ENCODE measurements around the gene CYGB.

CYGB gene

DNA sequence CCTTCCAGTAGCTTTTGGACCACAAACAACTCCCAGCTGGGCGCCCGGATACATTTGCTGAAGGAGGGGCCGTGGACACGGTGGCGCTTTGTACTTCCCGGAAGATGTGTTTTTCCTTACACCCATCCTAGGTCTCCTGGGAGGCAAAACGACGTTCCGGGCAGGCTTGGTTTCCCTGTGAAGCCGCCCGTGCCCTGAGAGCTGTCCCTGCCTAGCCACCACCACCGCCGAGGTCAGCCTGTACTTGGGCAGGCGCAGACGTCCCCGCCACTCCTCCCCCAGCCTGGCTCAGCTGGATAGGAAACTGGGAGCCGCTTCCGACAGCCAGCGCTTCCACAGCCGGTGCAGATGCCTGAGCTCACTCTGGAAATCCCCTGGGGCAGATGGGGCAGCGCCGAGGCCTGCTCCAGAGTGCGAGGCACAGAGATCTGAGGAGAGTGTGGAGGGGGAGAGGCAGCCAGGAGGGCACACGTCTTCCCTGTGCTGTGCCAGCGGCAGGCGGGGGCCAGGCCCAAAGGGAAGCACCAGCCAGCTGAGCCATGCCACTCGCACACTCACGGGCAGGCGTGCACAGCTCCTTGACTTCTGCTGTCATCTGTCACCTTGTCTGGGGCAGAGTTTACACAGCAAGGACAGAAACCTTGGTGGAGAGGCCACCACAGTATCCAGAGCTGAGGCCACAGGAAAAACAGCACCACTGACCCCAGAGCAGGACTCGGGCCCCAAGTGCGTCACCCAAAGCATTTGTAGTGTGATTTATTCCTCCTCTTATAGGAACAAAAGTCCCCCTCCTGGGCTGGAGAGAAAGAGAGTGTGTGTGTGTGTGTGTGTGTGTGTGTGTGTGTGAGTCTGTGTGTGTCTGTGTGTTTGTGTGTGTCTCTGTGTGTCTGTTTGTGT is 39.3 kb downstream of the CYGB start:
- peak; percentile 55 for DNase-seq

DNA sequence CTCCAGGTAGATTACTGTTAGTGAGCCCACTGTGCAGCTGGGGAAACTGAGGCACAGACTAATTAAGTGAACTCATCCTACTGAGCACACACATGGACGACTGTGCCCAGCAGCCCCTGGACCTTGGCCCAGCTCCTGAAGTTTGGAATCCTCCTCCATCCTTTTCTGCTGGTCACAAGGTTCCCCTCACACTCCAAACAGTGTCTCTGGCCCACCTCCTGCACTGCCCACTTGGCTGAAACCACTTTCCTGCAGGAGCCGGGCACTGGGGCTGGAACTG is 39.9 kb downstream of the CYGB start:
- DNase-seq, result no peak

DNA sequence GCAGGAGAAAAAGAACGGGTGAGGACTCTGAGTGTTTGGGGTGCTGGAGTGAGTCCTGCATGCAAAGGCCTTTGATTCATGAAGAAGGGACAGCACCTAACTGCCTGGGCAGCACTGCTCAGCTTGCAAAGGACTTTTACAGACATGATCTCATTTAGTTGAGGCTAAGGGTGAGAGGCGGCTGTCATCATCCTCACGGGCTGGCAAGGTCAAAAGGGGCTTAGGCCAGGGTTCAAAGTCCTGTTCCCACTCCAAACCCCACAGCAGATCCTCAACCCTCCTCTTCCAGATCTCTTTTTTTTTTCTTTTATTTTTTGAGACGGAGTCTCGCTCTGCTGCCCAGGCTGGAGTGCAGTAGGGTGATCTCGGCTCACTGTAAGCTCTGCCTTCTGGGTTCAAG is 41.0 kb downstream of the CYGB start:
- DNase-seq, result no peak

DNA sequence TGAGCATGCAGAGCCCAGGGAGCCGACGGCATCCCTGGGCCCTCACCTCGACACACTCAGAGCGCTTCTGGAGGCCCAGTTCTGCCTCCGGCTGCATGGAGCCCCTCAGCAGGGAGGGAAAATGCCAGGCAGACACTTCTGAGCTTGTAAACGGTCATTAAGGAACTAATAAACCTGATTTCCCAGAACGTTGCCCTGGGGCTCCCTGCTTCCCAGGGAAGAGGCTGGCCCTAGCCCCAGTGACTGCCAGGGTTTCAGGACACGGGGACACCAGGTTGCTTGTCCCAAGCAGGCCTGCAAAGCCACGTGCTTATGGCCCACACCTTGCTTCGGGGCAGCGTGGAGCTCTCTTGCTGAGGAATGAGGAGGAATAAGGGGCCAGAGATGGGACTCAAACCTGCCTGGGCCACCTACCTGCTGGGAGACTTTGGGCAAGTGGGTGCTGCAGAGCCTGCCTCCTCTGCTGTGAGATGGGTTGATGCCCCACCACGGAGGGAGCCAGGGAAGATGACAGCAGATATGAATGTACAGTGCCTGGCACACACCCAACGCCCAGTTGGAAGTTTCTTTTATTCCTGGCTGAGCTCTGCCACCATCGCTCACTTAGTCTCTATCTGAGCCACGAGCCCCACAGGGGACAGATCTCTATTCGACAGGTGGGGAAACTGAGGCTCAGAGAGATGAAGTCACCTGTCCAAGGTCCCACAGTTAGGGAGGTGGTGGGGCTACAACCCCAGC is 41.7 kb downstream of the CYGB start:
- no peak for DNase-seq

DNA sequence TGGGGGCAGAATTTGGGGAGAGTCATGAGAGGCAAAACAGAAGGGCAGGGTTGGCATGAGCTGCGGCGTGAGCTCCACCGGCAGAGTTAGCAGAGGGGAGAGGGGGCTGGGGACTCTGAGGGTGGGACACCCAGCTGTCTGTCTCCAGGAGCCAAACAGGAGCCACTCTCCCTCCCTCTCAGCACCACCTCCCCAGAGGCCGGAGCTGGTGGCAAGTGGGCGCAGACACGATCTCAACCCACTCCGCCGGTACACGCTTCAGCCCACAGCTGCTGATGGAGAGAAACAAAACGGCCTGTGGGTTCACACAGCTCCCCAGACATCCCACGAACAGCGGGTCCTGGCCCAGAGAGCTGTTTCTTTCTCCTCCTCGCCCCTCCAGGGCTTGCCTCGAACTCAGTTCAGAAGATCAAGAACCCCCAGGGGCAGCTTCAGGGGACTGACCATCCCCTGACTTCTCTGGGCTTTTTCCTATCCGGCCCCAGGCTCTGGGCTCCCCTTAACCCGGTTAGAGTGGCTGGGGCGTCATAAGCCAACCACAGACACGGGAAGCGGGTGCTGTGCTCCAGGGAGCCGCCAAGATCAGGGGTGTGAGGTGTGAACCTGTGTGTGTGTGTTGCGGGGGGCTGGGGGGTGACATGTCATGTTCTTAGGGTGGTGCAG is 43.9 kb downstream of the CYGB start:
- DNase-seq, result no peak

DNA sequence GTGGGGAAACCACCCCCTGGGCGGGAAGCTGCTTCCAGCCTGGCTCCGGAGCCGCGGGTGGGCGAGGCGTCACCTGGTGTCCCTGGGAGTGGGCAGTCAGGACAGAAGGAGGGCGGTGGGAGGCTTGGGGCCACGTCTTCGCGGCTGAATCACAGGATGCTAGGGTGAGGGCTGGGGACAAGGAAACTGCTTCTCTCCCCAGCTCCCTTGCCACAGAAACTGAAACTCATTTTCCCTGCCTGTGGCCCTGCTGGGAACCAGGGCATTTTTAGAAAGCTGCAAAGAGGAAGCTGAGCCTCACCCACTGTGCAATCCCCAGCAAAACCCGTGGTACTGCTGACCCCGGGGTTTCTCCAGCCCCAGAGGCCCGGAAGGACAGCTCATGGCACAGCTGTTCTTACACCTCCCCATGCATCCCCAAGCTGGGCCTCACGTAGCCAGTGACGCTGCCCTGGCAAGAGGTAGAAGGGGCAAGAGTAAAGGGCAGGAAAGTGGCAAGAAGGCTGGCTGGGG is 44.5 kb downstream of the CYGB start:
- DNase-seq, result peak; percentile 47

DNA sequence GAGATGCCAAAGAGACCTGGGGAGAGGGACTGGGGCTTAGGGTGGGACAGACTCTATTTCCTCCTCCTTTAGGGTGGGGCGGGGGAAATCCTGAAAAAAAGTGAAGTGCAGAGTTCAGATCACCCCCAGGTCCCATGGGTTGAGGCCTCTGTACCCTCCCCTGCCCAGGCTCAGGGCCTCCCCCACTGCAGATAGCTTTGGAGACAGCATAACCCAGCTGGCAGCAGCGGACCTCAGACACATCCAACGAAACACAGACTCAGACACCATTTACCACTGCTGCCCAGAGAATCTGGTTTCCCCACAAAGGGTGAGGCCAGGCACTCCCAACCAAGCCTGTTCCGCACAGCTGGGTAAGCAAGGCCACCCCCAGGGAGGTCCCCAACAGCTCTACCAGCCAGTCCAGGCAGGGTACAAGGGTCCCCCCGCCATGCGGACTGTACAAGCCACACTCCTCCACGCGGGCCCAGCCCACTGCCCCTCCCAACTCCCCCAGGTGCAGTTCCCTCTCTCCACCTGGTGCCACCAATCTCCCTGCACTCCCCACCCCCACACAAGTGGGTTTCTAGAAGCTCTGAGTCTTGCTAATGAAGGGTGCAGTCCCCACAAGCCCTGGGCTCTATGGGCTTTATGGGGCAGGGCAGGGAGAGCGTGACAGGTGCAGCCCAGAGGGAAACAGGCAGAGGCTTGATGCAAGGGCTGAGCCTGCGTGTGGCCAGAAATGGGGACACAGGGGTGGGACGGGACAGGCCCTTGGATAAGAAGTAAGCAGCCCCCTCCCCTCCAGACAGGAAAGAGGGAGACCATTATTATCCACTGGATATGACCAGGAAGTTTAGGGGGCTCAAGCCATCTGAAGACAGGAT is 45.2 kb downstream of the CYGB start:
- no peak for DNase-seq

DNA sequence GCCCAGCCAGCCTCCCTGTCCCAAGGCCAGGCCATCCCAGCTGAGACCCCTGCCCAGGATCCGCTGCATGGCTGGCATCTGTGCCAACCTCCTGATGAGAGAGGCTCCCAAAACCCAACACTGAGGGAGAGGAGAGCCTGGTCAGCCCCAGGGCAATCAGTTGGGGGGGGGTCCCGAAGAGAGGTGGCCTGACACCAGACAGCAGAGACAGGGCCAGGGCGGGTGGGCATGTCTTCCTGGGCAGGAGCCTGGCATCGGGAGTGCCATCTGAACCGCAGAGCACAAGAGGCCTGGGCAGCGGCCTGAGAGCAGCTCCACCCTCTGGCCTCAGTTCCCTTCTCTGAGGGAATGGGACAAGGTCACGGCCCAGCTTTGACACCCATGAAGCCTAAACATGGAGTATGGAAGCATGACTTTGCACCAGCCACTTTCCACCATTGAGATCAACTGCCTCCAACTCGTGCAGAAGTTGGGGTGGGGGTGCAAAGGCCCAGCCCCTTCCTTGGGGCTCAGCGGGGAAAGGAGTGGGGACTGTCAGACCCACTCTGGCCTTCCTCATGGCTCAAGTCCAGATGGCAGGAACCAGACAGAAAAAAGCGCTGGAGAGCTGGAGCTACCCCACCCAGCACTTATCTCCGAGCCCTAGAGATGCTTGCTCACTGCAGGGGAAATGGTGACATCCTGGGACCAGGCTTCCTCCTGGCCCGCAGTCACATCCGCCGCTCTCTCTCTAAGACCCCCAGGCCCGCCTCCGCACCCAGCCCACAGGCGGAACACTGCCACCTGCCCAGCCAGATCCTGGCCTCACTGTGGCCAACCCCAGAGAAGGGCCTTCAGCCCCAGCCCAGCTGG is 46.0 kb downstream of the CYGB start:
- no peak for DNase-seq

DNA sequence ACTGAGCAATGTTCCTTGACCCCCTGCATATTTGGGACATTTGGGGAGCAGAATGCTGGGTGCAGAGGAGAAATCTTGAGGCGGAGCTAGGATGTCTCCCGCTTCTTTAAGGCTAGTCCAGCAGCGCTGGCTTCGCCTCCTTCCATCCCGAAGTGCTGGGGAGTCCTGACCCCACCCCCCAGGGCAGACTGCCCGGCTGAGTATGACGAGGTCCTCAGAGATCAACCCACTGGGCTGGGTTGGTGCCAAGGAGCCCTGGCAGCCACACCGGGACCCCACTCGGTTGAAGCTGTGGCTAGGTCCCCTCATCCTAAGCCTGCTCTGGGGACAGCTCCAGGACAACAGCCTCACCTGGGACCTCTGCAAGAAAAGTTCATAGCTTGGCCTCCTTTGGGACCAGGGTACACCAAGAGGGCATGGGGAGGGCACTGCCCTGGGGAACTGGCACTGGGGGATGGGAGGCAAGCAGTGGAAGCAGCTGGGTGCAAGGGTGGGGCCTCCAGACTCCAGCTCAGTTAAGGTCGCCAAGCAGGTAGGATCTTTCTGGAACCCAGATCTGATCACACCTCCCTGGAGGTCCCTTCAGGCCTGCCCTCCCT is 47.3 kb downstream of the CYGB start:
- no peak for DNase-seq

DNA sequence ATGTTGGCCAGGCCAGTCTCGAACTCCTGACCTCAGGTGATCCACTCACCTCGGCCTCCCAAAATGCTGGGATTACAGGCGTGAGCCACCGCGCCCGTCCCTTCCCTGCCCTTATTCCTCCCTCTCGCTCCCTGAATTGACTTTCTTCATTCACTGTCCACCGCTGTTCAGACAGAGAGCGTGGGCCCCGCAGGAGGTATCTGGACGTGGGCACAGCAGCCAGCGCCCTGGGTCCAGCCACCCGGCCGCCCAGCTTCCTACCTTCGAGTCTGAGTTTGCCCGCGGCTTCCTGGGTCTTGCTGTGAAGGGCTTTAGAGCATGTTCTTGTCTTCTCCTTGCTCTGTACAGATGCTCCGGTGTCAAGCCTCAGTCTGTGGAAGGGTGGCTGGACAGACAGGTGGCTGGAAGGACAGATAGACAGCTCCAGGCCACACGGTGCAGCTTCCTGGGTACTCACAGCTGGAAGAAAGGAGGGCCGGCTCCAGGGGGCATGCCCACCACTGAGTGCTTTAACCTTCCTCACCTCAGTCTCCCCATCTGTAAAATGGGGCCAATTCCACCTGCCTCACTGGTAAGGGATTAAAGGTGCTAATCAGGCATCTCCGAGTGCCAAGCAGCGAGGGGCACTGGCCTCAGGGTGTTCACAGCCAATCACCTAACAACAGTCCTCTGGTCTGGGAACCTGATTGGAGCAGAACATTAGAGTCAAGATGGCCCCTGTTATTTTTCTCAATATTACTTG is 49.9 kb downstream of the CYGB start:
- no peak for DNase-seq

DNA sequence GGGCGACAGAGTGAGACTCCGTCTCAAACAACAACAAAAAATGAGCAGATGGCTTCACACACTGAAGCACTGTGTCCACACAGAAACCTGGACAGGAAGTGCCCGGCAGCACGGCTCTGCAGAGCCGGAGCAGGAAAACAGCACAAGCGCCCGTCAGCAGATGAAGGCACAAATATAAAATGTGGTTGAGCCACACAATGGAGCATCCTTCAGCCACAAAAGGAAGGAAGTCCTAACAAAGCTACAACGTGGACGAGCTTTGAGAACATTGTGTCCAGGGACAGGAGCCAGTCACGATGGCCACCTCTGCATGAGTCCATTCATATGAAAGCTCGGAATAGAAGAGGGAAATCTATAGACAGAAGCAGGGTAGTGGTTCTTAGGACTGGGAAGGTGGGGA is 51.9 kb downstream of the CYGB start:
- peak; percentile 63 for DNase-seq

DNA sequence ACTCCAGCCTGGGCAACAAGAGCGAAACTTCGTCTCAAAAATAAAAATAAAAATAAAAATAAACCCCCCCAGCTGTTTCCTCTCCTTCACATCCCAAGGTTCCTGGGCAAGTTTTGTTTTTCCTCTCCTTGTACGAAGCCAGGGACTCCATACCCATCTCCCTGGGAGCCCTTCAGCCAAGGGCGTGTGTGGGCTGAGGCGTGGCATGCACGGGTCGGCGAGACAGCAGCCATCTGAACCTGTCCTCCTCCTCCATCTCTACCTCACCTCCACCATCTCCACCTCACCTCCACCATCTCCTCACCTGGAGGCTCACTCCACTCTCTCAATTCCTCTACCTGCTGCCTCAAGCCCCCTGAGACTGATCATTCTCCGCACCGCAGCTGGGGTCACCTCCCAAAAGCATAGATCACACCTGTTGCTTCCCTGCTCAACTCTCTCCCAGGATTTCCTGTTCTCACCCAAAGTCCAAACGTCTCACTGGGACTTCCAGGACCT is 53.2 kb downstream of the CYGB start:
- DNase-seq, result no peak

DNA sequence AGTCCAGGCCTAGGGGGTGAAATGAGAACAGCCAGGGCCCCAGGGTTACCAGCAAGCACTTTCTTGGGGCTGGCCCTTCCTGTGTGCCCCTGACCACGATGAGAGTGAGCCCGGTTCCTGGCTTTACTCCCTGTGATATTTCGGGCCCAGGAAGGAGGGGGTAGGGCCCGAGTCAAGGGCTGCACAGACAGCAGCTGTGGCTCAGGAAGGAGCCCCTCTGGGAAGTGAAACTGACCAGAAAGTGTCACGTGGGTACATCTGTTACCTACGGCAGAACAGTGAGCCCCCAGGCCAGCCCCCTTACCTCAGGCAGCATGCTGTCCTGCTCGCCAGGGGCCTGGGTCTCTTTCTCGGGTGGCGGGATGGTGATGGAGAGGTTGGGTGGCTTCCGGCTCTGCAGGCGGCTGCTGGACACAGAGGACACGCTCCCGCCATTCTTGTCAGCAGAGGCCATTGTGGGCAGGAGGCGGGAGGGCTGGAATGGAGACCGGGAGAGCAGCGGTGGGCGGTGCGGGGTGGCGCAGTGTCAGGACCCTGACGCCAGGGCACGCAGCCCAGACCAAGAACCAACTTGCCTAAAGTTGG is 56.3 kb downstream of the CYGB start:
- peak; percentile 30 for DNase-seq

DNA sequence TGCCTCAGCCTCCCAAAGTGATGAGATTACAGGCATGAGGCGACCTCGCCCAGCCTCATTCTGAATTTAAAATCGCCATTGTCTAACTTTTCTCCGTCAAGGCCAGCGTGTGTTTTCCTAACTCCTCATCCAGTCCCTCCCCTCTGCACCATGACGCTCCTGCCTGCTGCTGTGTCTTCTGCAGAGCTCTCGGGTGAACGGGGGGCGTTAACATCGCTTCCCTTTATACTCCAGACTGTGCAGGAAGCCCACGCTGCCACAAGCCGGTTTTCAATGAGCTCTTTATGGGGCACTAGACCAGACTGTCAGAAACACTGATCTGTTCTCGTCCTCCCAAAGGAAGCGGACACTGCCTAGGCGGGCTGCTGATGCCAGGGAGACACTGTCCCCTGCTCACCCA is 56.9 kb downstream of the CYGB start:
- no peak for DNase-seq

DNA sequence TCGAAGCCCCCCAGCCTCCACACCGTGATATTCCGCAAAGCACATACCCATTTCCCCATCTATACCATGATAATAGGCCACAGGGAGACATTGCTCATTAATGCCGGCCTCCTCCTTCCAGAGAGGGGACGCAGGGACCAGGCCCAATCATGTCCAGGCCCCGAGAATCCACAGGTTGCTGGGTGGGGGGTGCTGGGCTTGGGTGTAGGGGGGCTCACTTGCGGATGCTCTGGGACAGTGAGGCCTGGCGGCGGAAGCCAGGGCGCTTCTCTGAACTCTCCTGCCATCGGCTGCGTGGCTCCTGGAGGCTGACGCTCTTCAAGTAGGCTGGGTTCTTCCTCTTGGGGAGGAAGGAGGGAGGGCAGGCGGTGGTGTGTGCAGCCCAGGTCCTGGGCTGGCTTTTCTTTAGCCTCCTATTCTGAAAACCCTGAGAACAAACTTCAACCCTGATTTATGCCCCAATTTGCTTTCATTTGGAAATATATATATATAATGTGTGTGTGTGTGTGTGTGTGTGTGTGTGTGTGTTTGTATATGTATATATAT is 57.9 kb downstream of the CYGB start:
- no peak for DNase-seq

DNA sequence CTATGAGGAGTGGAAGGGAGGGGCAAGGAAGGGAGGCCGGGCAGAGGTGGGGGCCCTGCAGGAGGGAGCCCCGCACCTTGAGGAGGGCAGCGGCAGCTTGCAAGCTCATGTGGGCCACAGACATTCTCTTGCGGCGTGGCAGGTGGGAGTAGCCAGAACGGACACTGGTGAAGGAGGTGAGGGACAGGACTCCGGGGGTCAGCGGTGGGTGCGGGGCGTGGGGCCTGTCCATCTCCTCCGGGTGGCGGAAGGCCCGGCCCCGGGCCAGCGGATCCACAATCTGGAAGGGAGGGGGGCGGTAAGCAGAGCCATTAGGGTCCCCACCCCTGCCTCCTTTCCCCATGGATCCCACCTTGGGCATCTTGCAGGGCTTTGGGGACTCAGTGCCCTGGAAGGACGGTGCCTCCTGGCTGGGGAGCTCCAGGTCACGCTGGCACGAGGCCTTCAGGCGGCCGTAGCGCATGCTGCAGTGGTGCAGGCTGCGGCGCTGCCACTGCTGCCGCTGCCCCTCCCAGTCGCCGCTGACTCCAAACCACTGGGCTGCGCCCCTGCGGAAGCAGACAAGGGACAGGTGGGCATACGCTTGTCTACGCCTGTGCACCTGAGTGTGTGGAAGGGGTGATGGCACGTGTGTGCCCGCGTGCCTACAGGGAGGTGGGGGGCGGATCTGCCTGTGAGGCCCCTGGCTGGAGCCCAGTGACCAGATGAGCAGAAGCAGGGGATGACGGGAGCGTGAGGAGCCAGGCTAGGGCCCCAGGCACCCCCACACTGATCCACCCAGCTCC is 58.6 kb downstream of the CYGB start:
- DNase-seq, result no peak

DNA sequence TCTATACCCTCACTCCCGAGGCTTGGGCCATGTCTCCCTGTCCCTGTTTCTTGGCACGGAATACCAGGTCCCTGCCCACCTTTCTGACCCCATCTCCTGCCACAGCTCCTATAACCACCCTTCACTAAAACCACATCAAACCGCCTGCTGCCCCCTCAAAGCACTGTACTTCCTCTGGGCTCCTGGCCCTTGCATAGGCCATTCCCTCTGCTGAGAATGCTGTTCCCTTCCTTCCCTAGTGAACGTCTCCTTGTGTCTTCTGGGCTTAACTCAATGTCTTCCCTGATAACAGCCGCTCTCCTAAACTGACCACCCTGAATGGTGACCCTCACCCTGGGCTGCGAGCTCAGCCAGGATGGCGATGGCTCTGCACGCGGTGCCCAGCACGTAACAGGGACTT is 59.4 kb downstream of the CYGB start:
- DNase-seq, result no peak

DNA sequence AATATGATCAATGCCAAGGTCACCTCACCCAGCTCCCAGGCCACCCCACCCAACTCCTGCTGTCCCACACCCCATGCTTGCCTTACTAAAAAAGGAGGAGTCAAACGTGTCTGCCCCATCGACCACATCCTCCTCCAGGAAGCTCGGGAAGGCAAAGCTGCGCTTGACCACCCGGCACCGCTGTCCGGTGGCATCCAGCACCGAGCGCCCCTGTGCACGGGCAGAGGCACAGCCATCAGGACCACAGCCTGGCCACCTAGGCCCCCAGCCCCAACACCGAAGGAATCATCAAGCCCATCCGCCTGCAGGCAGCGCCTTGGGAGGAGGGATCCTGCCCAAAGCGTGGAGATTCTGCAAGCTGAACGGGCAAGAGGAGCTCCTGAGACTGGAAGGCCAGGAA is 59.9 kb downstream of the CYGB start:
- no peak for DNase-seq

Data from midbrain (tissue), 1 donor.